ENCODE results near the gene BMP7.

GRCh38 chr20:57128044-57128757 lies 138.2 kb downstream of the BMP7 start:
- TF ChIP-seq CTCF (IDR thresholded peaks at IDR 0.05; ENCODE audit: extremely low read depth in 1 of 2, insufficient read depth in 1 of 2, low read depth in 1 of 2, low read length in 2 of 2) (no peak), JUN (IDR thresholded peaks at IDR 0.05; ENCODE audit: borderline replicate concordance, insufficient read depth, insufficient read length, low read depth) (no peak), POLR2A (IDR thresholded peaks at IDR 0.05; ENCODE audit: low read depth, low read length) (no peak), EZH2 (IDR thresholded peaks at IDR 0.05; ENCODE audit: borderline replicate concordance, low read depth, low read length, severe bottlenecking) (no peak), MAX (IDR thresholded peaks at IDR 0.05; ENCODE audit: insufficient read depth, insufficient read length) (no peak)

All from endothelial cell of umbilical vein (primary cell).